Measurements from ENCODE around the gene FAM120B.
"Not testable (repeated sequence)": the region's sequence is repeated elsewhere in the genome, so short reads cannot be mapped to it uniquely, and the experiment has no call there.

Gene FAM120B

GRCh38 chr6:170305805-170306323 is 694 bp upstream of the FAM120B start:
- no peak for DNase-seq

DNA sequence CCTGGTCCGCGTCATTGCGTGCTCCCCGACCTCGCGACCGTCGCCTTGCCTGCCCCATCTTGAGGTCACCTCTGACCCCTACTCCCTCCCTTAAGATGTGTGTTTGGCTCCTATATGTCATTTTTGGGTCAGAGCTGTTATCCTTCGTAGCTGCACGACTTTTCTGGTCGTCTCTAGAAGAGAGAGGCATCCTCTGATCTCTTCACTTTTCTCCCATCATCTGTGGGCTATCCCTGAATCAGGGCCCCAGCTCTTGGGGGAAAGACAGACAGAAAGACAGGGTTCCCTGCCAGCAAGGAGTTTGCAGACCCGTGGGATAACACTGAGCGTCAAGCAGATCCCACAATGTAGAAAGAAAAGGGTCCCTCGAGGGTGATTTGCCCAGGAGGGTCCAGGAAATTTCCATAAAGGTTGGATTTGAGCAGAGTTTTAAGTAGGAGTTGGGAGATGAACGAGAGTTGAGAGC is 555 bp downstream of the FAM120B start:
- no peak for DNase-seq

DNA sequence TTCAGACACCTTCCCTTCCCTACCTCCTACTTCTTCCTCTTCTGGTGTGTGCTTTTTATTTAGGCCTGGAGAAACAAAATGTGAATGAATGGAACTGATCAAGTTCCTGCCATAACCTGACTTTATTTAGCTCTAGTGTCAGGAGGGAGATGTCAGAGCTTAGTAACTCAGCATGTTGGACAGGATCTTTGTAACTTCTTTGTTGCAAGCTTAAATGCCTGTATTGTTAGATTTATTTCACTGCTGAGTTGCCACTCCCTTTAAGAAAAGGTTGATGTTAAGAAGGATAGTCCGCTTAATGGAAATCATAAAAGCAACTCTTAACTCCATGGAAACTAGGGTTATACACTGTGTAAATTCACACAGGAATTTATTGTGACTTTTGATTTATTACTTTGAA is 2.2 kb downstream of the FAM120B start:
- DNase-seq = no peak

GRCh38 chr6:170311696-170312095 is 5.1 kb downstream of the FAM120B start:
- no peak for DNase-seq

DNA sequence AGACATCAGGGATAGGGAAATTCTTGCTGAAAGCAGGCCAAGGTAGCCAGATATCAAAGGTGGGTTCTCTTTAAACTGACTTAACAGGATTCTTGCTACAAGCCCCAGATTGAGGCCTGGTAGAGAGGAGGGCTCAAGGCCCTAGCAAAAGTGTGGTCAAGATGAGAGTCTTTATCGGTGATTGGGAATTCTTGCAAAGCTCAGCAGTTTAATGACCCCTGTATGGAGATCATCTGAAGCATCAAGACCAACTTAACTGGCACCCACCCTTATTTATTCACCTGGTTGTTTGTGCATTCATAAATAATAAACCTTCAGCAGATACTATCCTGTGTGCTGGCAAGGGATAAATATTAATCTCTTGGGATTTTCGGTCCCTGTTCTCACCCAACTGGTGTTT is 6.3 kb downstream of the FAM120B start:
- no peak for DNase-seq

- DNase-seq = no peak
Observed at GRCh38 chr6:170313716-170314295, 7.2 kb downstream of the FAM120B start.

GRCh38 chr6:170314983-170315382 is 8.4 kb downstream of the FAM120B start:
- no peak for DNase-seq

GRCh38 chr6:170316071-170316470 is 9.5 kb downstream of the FAM120B start:
- no peak for DNase-seq

DNA sequence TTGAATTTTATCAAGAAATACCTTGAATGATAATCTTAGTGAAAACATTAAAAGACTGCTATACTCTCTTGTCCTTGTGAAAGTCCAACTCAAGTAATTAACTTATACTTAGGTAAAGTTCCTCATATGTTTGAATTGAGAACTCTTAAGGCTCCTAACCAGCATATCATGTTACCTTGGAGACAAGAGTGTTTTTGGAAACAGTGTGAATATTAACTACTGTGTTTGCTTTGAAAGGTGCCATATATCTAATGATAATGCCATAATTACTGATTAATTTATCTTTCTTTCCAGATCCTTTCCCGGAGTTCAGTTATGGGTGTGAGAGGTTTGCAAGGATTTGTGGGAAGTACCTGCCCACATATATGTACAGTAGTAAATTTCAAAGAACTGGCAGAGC is 10.5 kb downstream of the FAM120B start:
- DNase-seq = no peak

- no peak for DNase-seq
Observed at GRCh38 chr6:170317718-170318117, 11.2 kb downstream of the FAM120B start.

DNA sequence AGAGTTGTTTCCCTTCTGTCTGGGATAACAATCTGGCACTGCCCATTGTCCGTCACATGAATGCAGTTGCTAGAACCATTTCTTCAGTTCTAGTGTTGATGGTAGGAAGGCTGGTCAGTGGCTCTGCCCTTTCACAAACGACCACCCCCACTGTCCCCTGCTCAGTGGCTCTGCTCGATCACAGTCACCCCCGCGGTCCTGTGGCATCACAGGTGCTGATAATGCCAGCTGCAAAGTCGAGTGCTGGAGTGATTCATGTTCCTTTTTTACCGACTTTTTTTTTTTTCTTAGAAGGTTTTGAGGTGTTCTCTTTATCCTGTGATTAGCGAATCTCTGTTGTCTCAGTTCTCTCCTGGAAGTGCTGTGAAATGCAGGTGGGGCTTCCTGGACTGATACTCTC is 22.8 kb downstream of the FAM120B start:
- no peak for DNase-seq

DNA sequence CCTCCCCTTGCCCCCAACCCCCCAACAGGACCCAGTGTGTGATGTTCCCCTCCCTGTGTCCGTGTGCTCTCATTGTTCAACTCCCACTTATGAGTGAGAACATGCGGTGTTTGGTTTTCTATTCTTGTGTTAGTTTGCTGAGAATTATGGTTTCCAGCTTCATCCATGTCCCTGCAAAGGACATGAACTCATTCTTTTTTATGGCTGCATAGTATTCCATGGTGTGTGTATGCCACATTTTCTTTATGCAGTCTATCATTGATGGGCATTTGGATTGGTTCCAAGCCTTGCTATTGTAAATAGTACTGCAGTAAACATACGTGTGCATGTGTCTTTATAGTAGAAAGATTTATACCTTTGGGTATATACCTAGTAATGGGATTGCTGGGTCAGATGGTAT is 28.6 kb downstream of the FAM120B start:
- not testable (repeated sequence) for DNase-seq

DNA sequence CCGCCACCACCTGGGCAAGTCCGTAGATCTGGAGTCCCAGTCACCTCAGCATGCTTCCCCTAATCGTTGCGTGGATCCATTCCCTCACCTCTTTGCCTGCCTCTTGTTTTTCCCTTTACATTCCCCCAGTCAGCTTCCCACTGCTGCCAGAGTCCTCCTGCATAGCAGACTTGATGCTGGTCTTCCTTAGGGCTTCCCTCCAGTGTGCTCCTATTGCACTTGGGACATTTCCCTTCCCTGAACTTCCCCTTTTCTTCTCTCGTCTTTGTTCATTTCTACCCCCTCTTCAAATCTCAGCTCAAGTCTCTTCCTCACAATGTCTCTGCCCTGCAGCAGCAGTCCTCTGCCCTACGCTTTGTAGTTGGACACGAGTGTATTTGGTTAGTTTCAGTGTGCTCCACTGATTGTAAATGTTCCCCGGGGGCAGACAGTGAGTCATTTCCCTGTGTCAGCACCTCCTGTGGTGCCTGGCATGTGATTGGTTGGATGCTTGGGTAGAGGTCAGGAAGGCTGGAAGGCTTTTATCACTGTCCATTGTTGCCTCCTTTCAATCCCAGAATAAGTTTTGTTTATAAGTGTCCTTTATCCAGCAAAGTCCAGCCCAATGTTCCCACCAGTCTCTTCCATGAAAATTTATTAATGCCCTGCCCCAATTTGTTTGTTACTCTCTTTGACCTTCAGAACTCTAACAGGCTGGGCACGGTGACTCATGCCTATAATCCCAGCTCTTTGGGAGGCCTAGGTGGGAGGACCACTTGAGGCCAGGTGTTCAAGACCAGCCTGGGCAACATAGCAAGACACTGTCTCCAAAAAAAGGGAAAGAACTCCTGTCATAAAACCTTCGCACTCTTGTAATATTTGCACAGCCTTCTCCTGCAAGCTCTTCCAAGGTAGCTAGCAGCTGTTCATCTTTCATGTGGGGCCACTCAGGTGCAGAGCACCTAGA is 38.3 kb downstream of the FAM120B start:
- DNase-seq = no peak

DNA sequence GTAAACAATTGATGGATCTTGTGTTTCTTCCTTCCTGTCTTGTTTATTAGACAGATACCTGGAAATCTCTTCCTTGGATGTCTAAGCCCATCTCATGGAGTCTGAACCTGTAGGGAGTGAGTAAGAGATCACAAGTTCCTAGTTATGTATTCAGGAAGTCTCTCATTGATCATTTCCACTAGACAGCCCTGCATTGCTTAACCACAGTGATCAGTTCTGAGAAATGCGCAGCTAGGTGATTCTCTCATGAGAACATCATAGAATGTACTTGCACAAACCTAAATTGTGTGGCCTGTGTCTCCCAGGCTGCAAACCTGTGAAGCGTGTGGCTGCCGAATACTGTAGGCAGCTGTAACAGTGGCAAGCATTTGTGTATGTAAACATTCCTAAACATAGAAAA is 39.1 kb downstream of the FAM120B start:
- no peak for DNase-seq

DNA sequence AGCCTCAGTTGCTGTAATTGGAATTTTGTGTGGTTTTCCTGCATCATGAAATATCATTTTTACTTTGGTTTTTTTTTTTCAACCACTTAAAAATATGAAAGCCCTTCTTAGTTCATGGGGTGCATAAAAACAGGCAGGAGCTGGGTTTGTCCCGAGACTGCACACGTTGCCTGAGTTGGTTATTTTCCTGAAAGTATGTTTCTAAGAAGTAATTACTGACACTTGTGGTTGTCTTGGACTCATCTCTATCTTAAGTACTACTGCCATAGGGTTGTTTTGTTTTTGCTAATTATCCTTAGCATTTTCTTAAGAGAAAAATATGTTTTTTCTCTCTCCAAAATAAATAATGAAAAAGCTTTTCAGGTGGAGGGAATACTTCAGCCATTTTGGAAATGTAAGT is 40.1 kb downstream of the FAM120B start:
- DNase-seq = no peak

DNA sequence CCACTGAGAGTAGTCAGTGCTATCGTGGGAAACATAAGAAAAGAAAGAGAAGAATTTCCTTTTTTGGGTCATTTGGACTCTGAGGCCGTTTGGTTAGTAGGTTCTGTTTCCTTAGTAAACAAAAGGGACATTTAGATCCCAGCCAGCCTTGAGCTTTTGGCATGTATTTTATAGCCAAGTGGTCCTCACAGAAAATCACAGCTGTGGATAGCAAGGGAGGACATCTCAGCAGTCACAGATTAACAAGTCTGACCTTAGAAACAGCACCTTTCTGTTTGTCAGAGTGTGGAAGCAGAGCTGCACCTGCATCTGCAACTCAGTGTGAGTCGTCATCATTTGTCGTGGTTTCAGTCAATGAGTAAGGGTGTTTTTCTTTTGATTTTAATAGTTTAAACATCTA is 40.5 kb downstream of the FAM120B start:
- DNase-seq = no peak

DNA sequence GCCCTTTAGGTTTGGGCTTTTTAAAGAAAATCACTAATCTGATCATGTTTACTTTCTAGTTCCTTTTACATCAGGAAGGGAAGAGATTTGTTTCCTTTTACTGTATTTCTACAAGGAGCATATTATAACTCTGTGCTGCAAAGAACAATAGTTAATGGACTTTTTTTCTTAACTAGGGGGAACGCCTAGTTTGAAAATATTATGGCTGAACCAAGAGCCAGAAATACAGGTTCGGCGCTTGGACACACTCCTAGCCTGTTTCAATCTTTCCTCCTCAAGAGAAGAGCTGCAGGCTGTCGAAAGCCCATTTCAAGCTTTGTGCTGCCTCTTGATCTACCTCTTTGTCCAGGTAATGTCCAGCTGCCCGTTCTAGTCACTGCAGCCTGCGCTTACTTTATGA is 41.4 kb downstream of the FAM120B start:
- no peak for DNase-seq

- not testable (repeated sequence) for DNase-seq
Observed at GRCh38 chr6:170351456-170351855, 44.9 kb downstream of the FAM120B start.

GRCh38 chr6:170355190-170355589 is 48.6 kb downstream of the FAM120B start:
- DNase-seq = not testable (repeated sequence)

- no peak for DNase-seq
Observed at GRCh38 chr6:170355661-170356060, 49.1 kb downstream of the FAM120B start.

GRCh38 chr6:170357812-170358211 is 51.3 kb downstream of the FAM120B start:
- DNase-seq = no peak

DNA sequence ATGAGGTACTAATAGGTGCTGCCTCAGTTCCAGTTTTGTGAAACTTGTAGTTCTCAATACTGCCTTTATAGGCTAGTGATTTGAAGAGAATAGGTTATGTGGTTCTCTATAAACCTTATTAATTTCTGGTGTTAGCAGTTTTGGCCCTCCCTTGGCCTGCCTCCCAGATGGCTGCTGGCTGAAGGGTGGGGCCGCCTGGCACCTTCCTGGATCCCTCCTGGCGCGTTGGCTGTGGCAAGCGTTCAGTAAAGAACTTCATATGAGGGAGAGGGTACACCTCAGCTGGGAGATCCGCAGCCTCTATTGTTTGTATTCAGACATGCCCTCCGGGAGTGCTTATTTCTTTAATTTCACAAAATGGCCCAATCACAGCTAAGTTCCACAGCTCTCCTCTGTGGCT is 51.9 kb downstream of the FAM120B start:
- DNase-seq = no peak

GRCh38 chr6:170360476-170360875 is 53.9 kb downstream of the FAM120B start:
- no peak for DNase-seq

GRCh38 chr6:170361335-170361734 is 54.8 kb downstream of the FAM120B start:
- DNase-seq = no peak
